HS-27A (cell line): ENCODE data around the gene UMODL1.

Source experiments
- DNase-seq: peaks from one replicate; pipeline ENCODE4 v3.0.0-alpha.2; 2012; ENCODE audit warnings: low read depth, missing footprints

The UMODL1 gene

GRCh38 chr21:42071146-42071737 is at the start of gene UMODL1:
TSS of gene UMODL1 (plus strand) at chr21:42071317. CDS start at chr21:42071317, 0 bp downstream.
- no peak for DNase-seq

- no peak for DNase-seq
Measured at GRCh38 chr21:42021371-42022090, 49.6 kb upstream of the UMODL1 start.

- no peak for DNase-seq
Measured at GRCh38 chr21:42022091-42022430, 49.1 kb upstream of the UMODL1 start.

GRCh38 chr21:42022906-42023305 is 48.2 kb upstream of the UMODL1 start:
- DNase-seq = no peak

GRCh38 chr21:42025376-42026081 is 45.6 kb upstream of the UMODL1 start:
- DNase-seq = no peak

GRCh38 chr21:42026082-42026435 is 45.1 kb upstream of the UMODL1 start:
- DNase-seq = no peak

GRCh38 chr21:42027085-42027821 is 43.9 kb upstream of the UMODL1 start:
- DNase-seq = no peak

GRCh38 chr21:42027822-42028765 is 43.0 kb upstream of the UMODL1 start:
- no peak for DNase-seq

- no peak for DNase-seq
Measured at GRCh38 chr21:42028766-42029425, 42.2 kb upstream of the UMODL1 start.

- DNase-seq = no peak
Measured at GRCh38 chr21:42030311-42030710, 40.8 kb upstream of the UMODL1 start.

GRCh38 chr21:42031241-42031640 is 39.9 kb upstream of the UMODL1 start:
- no peak for DNase-seq

GRCh38 chr21:42031816-42032215 is 39.3 kb upstream of the UMODL1 start:
- no peak for DNase-seq

GRCh38 chr21:42032266-42032665 is 38.9 kb upstream of the UMODL1 start:
- DNase-seq = no peak

- DNase-seq = no peak
Measured at GRCh38 chr21:42032968-42033367, 38.1 kb upstream of the UMODL1 start.

- no peak for DNase-seq
Measured at GRCh38 chr21:42036313-42036712, 34.8 kb upstream of the UMODL1 start.

- no peak for DNase-seq
Measured at GRCh38 chr21:42037516-42037915, 33.6 kb upstream of the UMODL1 start.

GRCh38 chr21:42037943-42038342 is 33.2 kb upstream of the UMODL1 start:
- no peak for DNase-seq

GRCh38 chr21:42038393-42038792 is 32.7 kb upstream of the UMODL1 start:
- no peak for DNase-seq

- no peak for DNase-seq
Measured at GRCh38 chr21:42038826-42039425, 32.2 kb upstream of the UMODL1 start.

- no peak for DNase-seq
Measured at GRCh38 chr21:42039470-42039901, 31.6 kb upstream of the UMODL1 start.
